CD14-positive monocyte (primary cell): Measurements from ENCODE around the gene REN. TPM values are rescaled to one million over a fixed set of nuclear protein-coding genes. Genes with fewer than 3 reads are reported as not detected.

ENCODE experiments used
- DNase-seq, 3 donors: peaks; one replicate each; pipeline ENCODE4 v3.0.0-alpha.2; 2011 to 2022
- H2AFZ ChIP-seq: 2 replicates; pipeline ENCODE4 v1.6.0; 2012; ENCODE audit warnings: mild to moderate bottlenecking, low read depth, low read length, inconsistent platforms; ENCODE audit not compliant: insufficient read depth, poor library complexity, severe bottlenecking
- H3K27ac ChIP-seq, 2 donors: 1 replicate in 1 of 2; 2 replicates in 1 of 2; pipeline ENCODE4 v1.5.1; 2012 to 2013; ENCODE audit warnings: low read length in 2 of 2, control low read depth in 1 of 2, inconsistent platforms in 1 of 2, low read depth in 1 of 2, mild to moderate bottlenecking in 1 of 2
- H3K27me3 ChIP-seq, 2 donors: one replicate each; pipeline versions ENCODE4 v1.6.0 to v1.6.1; 2011 to 2013; ENCODE audit warnings: low read length in 2 of 2; ENCODE audit not compliant: control insufficient read depth in 2 of 2, insufficient read depth in 2 of 2
- H3K36me3 ChIP-seq, 2 donors: replicated peaks in 1 of 2; 1 replicate in 1 of 2; 2 replicates in 1 of 2; pipeline versions ENCODE4 v1.5.1 to v1.6.1; 2012 to 2013; ENCODE audit warnings: low read length in 2 of 2, control low read depth in 1 of 2, inconsistent platforms in 1 of 2, mild to moderate bottlenecking in 1 of 2; ENCODE audit not compliant: insufficient read depth in 2 of 2, control insufficient read depth in 1 of 2
- H3K4me1 ChIP-seq, 2 donors: 1 replicate in 1 of 2; 2 replicates in 1 of 2; pipeline versions ENCODE4 v1.5.1 to v1.6.1; 2012 to 2013; ENCODE audit warnings: low read length in 2 of 2, control low read depth in 1 of 2, inconsistent platforms in 1 of 2, mild to moderate bottlenecking in 1 of 2, moderate library complexity in 1 of 2; ENCODE audit not compliant: insufficient read depth in 2 of 2, control insufficient read depth in 1 of 2
- H3K4me2 ChIP-seq: replicated peaks from 2 replicates; pipeline ENCODE3; 2012; ENCODE audit warnings: low read length, moderate library complexity, mild to moderate bottlenecking; ENCODE audit not compliant: poor library complexity, severe bottlenecking; ENCODE audit errors: extremely low read depth
- H3K4me3 ChIP-seq, 3 experiments: fragments of 200-600 bp in 1 of 3; sonication (generic) in 1 of 3; replicated peaks in 1 of 3; 1 replicate in 2 of 3; 2 replicates in 1 of 3; pipeline ENCODE4 v1.5.1; 2011 to 2013; ENCODE audit warnings: low read length in 3 of 3, mild to moderate bottlenecking in 3 of 3, control low read depth in 2 of 3, low read depth in 2 of 3, inconsistent platforms in 1 of 3, moderate library complexity in 1 of 3
- H3K79me2 ChIP-seq: 2 replicates; pipeline ENCODE4 v1.6.0; 2012; ENCODE audit warnings: mild to moderate bottlenecking, control low read depth, inconsistent platforms, low read length, moderate library complexity; ENCODE audit not compliant: insufficient read depth
- H3K9ac ChIP-seq: 2 replicates; pipeline ENCODE4 v1.6.0; 2017; ENCODE audit warnings: low read length, mild to moderate bottlenecking; ENCODE audit not compliant: insufficient read depth, poor library complexity, severe bottlenecking
- H3K9me3 ChIP-seq, 2 donors: replicated peaks in 1 of 2; 1 replicate in 1 of 2; 2 replicates in 1 of 2; pipeline versions ENCODE4 v1.5.1 to v1.6.1; 2012 to 2013; ENCODE audit warnings: low read length in 2 of 2, control low read depth in 1 of 2; ENCODE audit not compliant: control insufficient read depth in 1 of 2, insufficient read depth in 1 of 2
- H4K20me1 ChIP-seq: 2 replicates; pipeline ENCODE4 v1.6.0; 2012; ENCODE audit warnings: mild to moderate bottlenecking, low read length, control low read depth, moderate library complexity; ENCODE audit not compliant: insufficient read depth
- H3K27ac Mint-ChIP-seq, 7 donors: one replicate each; pipeline ENCODE4 v1.8.0; 2020; ENCODE audit warnings: mild to moderate bottlenecking in 7 of 7, mixed read lengths in 7 of 7, moderate library complexity in 6 of 7, inconsistent platforms in 2 of 7
- H3K27me3 Mint-ChIP-seq, 3 donors: one replicate each; pipeline ENCODE4 v1.8.0; 2021 to 2022; ENCODE audit warnings: low read depth in 3 of 3, mild to moderate bottlenecking in 3 of 3, mixed read lengths in 3 of 3, moderate library complexity in 3 of 3, inconsistent platforms in 1 of 3
- H3K36me3 Mint-ChIP-seq, 2 donors: one replicate each; pipeline ENCODE4 v1.8.0; 2020; ENCODE audit warnings: mixed read lengths in 2 of 2, inconsistent platforms in 1 of 2, mild to moderate bottlenecking in 1 of 2
- H3K4me1 Mint-ChIP-seq: one replicate; pipeline ENCODE4 v1.8.0; 2020; ENCODE audit warnings: mild to moderate bottlenecking, mixed read lengths
- H3K4me3 Mint-ChIP-seq, 2 donors: one replicate each; pipeline ENCODE4 v1.8.0; 2020; ENCODE audit warnings: mild to moderate bottlenecking in 2 of 2, mixed read lengths in 2 of 2, moderate library complexity in 1 of 2
- H3K9me3 Mint-ChIP-seq, 7 donors: one replicate each; pipeline ENCODE4 v1.8.0; 2020 to 2022; ENCODE audit warnings: mixed read lengths in 7 of 7, mild to moderate bottlenecking in 6 of 7, moderate library complexity in 6 of 7, inconsistent platforms in 2 of 7
- CTCF ChIP-seq: fragments of 200-600 bp; IDR thresholded peaks from one replicate; pipeline ENCODE4 v1.8.0; 2022; ENCODE audit warnings: antibody characterized with exemption, mild to moderate bottlenecking
- WGBS: methylation state at CpG from one replicate; pipeline ENCODE4 v1.1.5; 2013; ENCODE audit warnings: missing lambda C conversion rate; ENCODE audit not compliant: insufficient coverage; 5-methylcytosine and 5-hydroxymethylcytosine counted together
- intact Hi-C, 2 donors: fragments of 100-400 bp; cut with micrococcal nuclease; formaldehyde crosslinking; loops; one replicate each; pipeline versions ENCODE4 v1.15.0 to v1.15.1; 2023
- polyA plus RNA-seq, 3 donors: library from polyadenylated mRNA; depleted of rRNA in 1 of 3; unstranded in 2 of 3; stranded (reverse) in 1 of 3; fragments of 300-500 nt in 2 of 3; fragments of >200 nt in 1 of 3; fragmentation: Illumina TruSeq in 2 of 3; gene quantifications; 1 replicate in 2 of 3; 2 replicates in 1 of 3; pipeline ENCODE4 v1.2.3, GENCODE V29; 2012 to 2021

Gene REN
- polyA plus RNA-seq, 3 donors, result not detected

GRCh38 chr1:204196068-204196795 lies 30.1 kb upstream of the REN start, which contains the start of gene KISS1:
Gene KISS1 (minus strand): TSS chr1:204196491. CDS start chr1:204192876, 3,615 bp downstream.
- intact Hi-C loops, result no loop called here
- no peak for TF ChIP-seq CTCF
- Histone ChIP-seq H3K27me3 (peaks cover 0 to 17% of the 10 kb centered on the region in 2 donors), H4K20me1 (no peaks in the 10 kb centered on the region), H3K27ac (no peak within 1 kb of the TSS), H3K9me3 (no peaks in the 10 kb centered on the region), H3K9ac (no peak within 1 kb of the TSS), H3K4me3 (no peak within 1 kb of the TSS), H3K36me3 (no peaks in the 10 kb centered on the region), H3K4me2 (no peak within 1 kb of the TSS), H3K79me2 (no peaks in the 10 kb centered on the region), H3K4me1 (no peaks in the 10 kb centered on the region), H2AFZ (no peak within 1 kb of the TSS)
- Mint-ChIP-seq H3K27me3 (peaks cover 30 to 31% (median 30%) of the 10 kb centered on the region in 3 donors), H3K36me3 (no peaks in the 10 kb centered on the region), H3K27ac (peak within 1 kb of the TSS in 1 of 7 donors; percentile 28), H3K4me1 (no peaks in the 10 kb centered on the region), H3K4me3 (no peak within 1 kb of the TSS), H3K9me3 (peaks cover 0 to 2% (median 0%) of the 10 kb centered on the region in 7 donors)
- WGBS, result 91% methylated on average over 12 of the region's 18 CpGs
- no peak for DNase-seq

GRCh38 chr1:204194771-204195170 lies 28.6 kb upstream of the REN start:
- Mint-ChIP-seq H3K36me3 (no peaks in the 10 kb centered on the region), H3K27ac (no peak overlapping the region), H3K27me3 (peaks cover 30 to 32% (median 31%) of the 10 kb centered on the region in 3 donors), H3K4me1 (peaks cover 10% of the 10 kb centered on the region), H3K9me3 (peaks cover 0 to 2% (median 0%) of the 10 kb centered on the region in 7 donors), H3K4me3 (no peak overlapping the region)
- Histone ChIP-seq H3K27me3 (peaks cover 0 to 19% of the 10 kb centered on the region in 2 donors), H3K27ac (no peak overlapping the region), H3K4me3 (no peak overlapping the region), H3K36me3 (no peaks in the 10 kb centered on the region), H3K4me2 (no peak overlapping the region), H2AFZ (no peak overlapping the region), H3K9me3 (no peaks in the 10 kb centered on the region), H3K9ac (no peak overlapping the region), H4K20me1 (no peaks in the 10 kb centered on the region), H3K4me1 (peaks cover 10% of the 10 kb centered on the region in 2 donors), H3K79me2 (no peaks in the 10 kb centered on the region)
- 14% methylated on average over 2 of the region's 7 CpGs for WGBS
- intact Hi-C loops, result no loop called here
- TF ChIP-seq CTCF, result no peak
- DNase-seq, result no peak
